ENCODE data around the gene MYO15B.

MYO15B gene

GRCh38 chr17:75647921-75648320, 60.3 kb downstream of the MYO15B start:
- TF ChIP-seq, protein P1, sequence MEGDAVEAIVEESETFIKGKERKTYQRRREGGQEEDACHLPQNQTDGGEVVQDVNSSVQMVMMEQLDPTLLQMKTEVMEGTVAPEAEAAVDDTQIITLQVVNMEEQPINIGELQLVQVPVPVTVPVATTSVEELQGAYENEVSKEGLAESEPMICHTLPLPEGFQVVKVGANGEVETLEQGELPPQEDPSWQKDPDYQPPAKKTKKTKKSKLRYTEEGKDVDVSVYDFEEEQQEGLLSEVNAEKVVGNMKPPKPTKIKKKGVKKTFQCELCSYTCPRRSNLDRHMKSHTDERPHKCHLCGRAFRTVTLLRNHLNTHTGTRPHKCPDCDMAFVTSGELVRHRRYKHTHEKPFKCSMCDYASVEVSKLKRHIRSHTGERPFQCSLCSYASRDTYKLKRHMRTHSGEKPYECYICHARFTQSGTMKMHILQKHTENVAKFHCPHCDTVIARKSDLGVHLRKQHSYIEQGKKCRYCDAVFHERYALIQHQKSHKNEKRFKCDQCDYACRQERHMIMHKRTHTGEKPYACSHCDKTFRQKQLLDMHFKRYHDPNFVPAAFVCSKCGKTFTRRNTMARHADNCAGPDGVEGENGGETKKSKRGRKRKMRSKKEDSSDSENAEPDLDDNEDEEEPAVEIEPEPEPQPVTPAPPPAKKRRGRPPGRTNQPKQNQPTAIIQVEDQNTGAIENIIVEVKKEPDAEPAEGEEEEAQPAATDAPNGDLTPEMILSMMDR (IDR thresholded peaks at IDR 0.05; ENCODE audit: control insufficient read depth, extremely low read depth, insufficient read depth) = no peak
- no peak for DNase-seq (ENCODE audit: low read depth)
- H3K4me3 ChIP-seq (ENCODE audit: low read depth, low read length) = no peak overlapping the region

DNA sequence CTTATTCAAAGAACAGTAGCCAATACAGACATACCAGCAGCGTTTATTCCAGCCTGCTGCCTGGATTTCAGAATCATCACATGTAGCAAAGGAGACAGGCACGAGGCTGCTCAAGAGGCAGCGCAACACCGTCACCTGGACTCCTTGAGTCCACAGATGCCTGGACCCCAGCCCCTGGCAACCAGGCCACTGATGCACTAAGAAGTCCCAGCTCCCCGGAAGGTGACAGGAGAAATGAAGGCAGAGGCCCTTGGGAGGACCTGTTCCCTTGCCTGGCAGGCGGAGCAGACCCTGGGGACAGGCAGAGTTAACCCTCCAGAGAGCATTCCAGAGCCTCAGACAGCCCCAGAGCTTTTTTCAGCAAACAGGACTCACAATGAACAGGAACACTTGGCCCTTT, 62.1 kb downstream of the MYO15B start:
- DNase-seq (ENCODE audit: low read depth) = no peak
- no peak overlapping the region for H3K4me3 ChIP-seq (ENCODE audit: low read depth, low read length)
- TF ChIP-seq, protein P1 (IDR thresholded peaks at IDR 0.05; ENCODE audit: control insufficient read depth, extremely low read depth, insufficient read depth) = no peak

- TF ChIP-seq, protein P1 (IDR thresholded peaks at IDR 0.05; ENCODE audit: control insufficient read depth, extremely low read depth, insufficient read depth) = no peak
- no peak for DNase-seq (ENCODE audit: low read depth)
- H3K4me3 ChIP-seq (ENCODE audit: low read depth, low read length) = no peak overlapping the region
Measured at GRCh38 chr17:75650874-75651273, 63.3 kb downstream of the MYO15B start.

DNA sequence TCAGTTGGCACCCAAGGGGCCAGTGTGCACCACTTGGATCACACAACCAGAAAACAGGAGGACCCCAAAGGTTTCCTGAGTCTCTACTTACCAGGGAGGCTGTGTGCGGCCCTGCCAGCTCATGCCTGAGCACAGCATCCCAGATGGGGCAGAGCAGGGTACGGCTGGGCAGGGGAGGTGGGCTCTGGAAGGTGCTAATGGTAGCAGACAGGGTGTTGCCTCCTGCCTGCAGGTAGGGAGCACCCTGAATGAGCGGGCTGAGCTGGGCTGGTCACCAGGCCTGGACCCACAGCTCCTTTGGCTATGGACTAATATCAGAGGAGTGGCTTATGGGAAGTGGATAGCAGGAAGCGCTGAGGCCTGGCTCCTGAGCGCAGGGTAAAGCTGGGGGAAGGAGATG, 64.7 kb downstream of the MYO15B start:
- TF ChIP-seq, protein P1 (IDR thresholded peaks at IDR 0.05; ENCODE audit: control insufficient read depth, extremely low read depth, insufficient read depth) = no peak
- DNase-seq (ENCODE audit: low read depth) = no peak
- H3K4me3 ChIP-seq (ENCODE audit: low read depth, low read length) = no peak overlapping the region

DNA sequence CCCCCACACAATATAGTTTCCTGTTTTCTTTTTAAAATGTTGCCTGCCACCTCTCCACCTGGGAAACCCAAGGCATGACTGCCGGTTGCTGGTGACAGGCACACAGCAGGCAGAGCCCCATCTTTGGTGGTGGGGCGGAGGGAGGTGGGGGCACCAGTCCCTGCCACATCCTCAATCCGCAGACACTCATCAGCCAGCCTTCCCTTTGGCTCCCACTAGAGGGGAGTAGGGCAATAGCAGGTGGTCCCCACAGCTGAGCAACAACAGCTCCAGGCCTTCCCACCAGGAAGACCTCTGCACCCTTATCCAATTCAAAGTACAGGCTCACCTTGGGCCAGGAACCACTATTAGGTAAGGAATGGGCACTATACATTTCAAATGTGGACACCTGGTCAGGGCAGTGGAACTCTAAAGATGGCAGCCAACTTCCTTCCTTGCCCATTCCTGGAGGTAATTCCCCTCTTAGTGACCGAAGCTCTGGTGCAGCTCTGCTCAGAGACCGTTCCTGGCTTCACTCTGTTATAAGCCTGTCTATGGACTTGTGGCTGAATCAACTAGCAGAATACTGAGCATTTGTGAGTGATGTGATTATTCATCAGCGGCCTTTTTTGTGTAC, 65.4 kb downstream of the MYO15B start:
- TF ChIP-seq, protein P1 (IDR thresholded peaks at IDR 0.05; ENCODE audit: control insufficient read depth, extremely low read depth, insufficient read depth) = peak; percentile 55
- no peak overlapping the region for H3K4me3 ChIP-seq (ENCODE audit: low read depth, low read length)
- no peak for DNase-seq (ENCODE audit: low read depth)

DNA sequence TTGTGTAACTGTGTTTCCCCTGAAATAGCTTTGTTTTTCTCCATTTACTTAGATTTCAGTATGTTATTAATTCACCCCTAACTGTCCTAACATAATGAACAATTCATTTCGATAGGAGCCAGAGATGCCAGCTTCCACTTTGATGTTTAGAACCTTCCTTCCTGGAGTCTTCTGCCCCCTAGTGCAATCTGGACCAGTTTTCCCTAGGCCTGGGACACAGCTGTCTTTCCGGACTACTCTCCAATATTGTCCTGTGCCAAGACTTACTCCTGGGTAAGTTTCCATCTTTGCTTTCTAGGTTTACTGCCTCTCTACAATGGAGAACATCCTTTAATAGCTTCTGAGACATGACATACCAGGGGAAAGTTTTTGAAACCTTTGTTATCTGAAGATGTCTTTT, 66.6 kb downstream of the MYO15B start:
- no peak for DNase-seq (ENCODE audit: low read depth)
- TF ChIP-seq, protein P1 (IDR thresholded peaks at IDR 0.05; ENCODE audit: control insufficient read depth, extremely low read depth, insufficient read depth) = peak; percentile 35

DNA sequence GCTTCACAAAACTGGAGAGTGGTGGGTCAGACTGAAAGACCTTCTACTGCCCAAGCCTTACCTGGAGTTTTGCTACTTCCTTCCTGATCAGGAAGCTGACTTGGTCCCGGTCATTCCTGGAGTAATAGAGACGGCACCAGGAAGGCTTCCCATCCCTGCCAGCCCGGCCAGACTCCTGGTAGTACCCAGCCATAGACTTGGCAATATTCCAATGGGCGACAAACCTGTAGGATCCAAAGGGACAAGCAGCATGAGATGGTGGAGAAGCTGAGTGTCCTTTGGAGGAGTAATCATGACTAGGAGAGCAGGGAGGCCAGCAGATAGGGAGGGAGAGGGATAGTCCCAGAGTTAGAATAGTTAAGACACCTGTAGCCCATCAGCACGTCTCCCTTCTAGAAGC, 70.6 kb downstream of the MYO15B start:
- H3K4me3 ChIP-seq (ENCODE audit: low read depth, low read length) = no peak overlapping the region
- TF ChIP-seq, protein P1 (IDR thresholded peaks at IDR 0.05; ENCODE audit: control insufficient read depth, extremely low read depth, insufficient read depth) = no peak

More for the DNA sequence above, 66.6 kb downstream of the MYO15B start:
- no peak overlapping the region for H3K4me3 ChIP-seq (ENCODE audit: low read depth, low read length)

More for the DNA sequence above, 70.6 kb downstream of the MYO15B start:
- DNase-seq (ENCODE audit: low read depth) = no peak

Data from LNCaP clone FGC (cell line).